Naive B cell (primary cell): Measurements from ENCODE around the gene JPH4. TPM values are rescaled to one million over a fixed set of nuclear protein-coding genes. Genes with fewer than 3 reads are reported as not detected.
"Not testable (repeated sequence)": the region's sequence is repeated elsewhere in the genome, so short reads cannot be mapped to it uniquely, and the experiment has no call there.

Experiments used
- ATAC-seq, 2 donors: fragments of 150-1000 bp; cut with Tn5 transposase; 2 replicates each; pipeline ENCODE4 v1.10.0; 2021; ENCODE audit warnings: low read depth in 2 of 2, mild to moderate bottlenecking in 2 of 2, moderate library complexity in 2 of 2
- DNase-seq: peaks from one replicate; pipeline ENCODE4 v3.0.0; 2022
- H3K27ac Mint-ChIP-seq, 6 donors: one replicate each; pipeline ENCODE4 v1.8.0; 2020 to 2022; ENCODE audit warnings: mild to moderate bottlenecking in 6 of 6, mixed read lengths in 6 of 6, moderate library complexity in 5 of 6, inconsistent platforms in 2 of 6
- H3K27me3 Mint-ChIP-seq, 3 donors: one replicate each; pipeline ENCODE4 v1.8.0; 2021 to 2022; ENCODE audit warnings: mixed read lengths in 3 of 3, mild to moderate bottlenecking in 1 of 3
- H3K36me3 Mint-ChIP-seq, 2 donors: one replicate each; pipeline ENCODE4 v1.8.0; 2020 to 2022; ENCODE audit warnings: mixed read lengths in 2 of 2, inconsistent platforms in 1 of 2, mild to moderate bottlenecking in 1 of 2
- H3K4me1 Mint-ChIP-seq, 3 donors: one replicate each; pipeline ENCODE4 v1.8.0; 2020 to 2022; ENCODE audit warnings: mixed read lengths in 3 of 3, inconsistent platforms in 1 of 3, mild to moderate bottlenecking in 1 of 3, moderate library complexity in 1 of 3
- H3K4me3 Mint-ChIP-seq, 8 donors: one replicate each; pipeline ENCODE4 v1.8.0; 2020 to 2022; ENCODE audit warnings: mild to moderate bottlenecking in 8 of 8, mixed read lengths in 8 of 8, moderate library complexity in 8 of 8, inconsistent platforms in 2 of 8
- H3K9me3 Mint-ChIP-seq, 7 donors: one replicate each; pipeline ENCODE4 v1.8.0; 2020 to 2022; ENCODE audit warnings: mixed read lengths in 7 of 7, mild to moderate bottlenecking in 5 of 7, inconsistent platforms in 2 of 7, moderate library complexity in 1 of 7
- polyA plus RNA-seq, 6 donors: library from polyadenylated mRNA; unstranded; fragments of 300-500 nt; fragmentation: Illumina TruSeq; gene quantifications; one replicate each; pipeline ENCODE4 v1.2.3, GENCODE V29; 2021; ENCODE audit warnings: low read depth in 6 of 6

Gene JPH4
- polyA plus RNA-seq, 6 donors from 2014 or later, result 0.09 to 1.3 (median 0.17) TPM; not detected in 3

- Mint-ChIP-seq H3K9me3 (no peaks in the 10 kb centered on the region), H3K27ac (peak overlapping the region in 1 of 6 donors; percentile 42)
- no peak for ATAC-seq
These were observed 38.5 kb downstream of the JPH4 start for GRCh38 chr14:23540141-23540469.

GRCh38 chr14:23539248-23540140, 39.1 kb downstream of the JPH4 start:
- Mint-ChIP-seq H3K9me3 (no peaks in the 10 kb centered on the region), H3K4me3 (no peak overlapping the region), H3K4me1 (peaks cover 0 to 5% (median 0%) of the 10 kb centered on the region in 3 donors), H3K27me3 (peaks cover 6 to 10% (median 10%) of the 10 kb centered on the region in 3 donors), H3K36me3 (no peaks in the 10 kb centered on the region), H3K27ac (no peak overlapping the region)
- DNase-seq (peak; percentile 20), ATAC-seq (peak; percentile 49 to 60)

More at GRCh38 chr14:23540141-23540469, 38.5 kb downstream of the JPH4 start:
- Mint-ChIP-seq H3K4me3 (no peak overlapping the region), H3K4me1 (peaks cover 0 to 5% (median 0%) of the 10 kb centered on the region in 3 donors), H3K27me3 (peaks cover 6 to 14% (median 10%) of the 10 kb centered on the region in 3 donors), H3K36me3 (peaks cover 0 to 3% of the 10 kb centered on the region in 2 donors)
- DNase-seq, result no peak

GRCh38 chr14:23538785-23539184, 39.8 kb downstream of the JPH4 start:
- DNase-seq (no peak), ATAC-seq (no peak)
- peaks cover 0 to 5% (median 0%) of the 10 kb centered on the region in 3 donors for H3K4me1 Mint-ChIP-seq
- H3K9me3 Mint-ChIP-seq, result no peaks in the 10 kb centered on the region
- H3K36me3 Mint-ChIP-seq, result no peaks in the 10 kb centered on the region
- H3K27ac Mint-ChIP-seq, result peak overlapping the region in 2 of 6 donors; percentile 26 to 80
- H3K27me3 Mint-ChIP-seq, result peaks cover 6 to 10% (median 10%) of the 10 kb centered on the region in 3 donors
- H3K4me3 Mint-ChIP-seq, result no peak overlapping the region

- peak overlapping the region in 1 of 8 donors; percentile 53 for H3K4me3 Mint-ChIP-seq
- H3K27ac Mint-ChIP-seq, result peak overlapping the region in 1 of 6 donors; percentile 80
- no peak for ATAC-seq
These were observed 40.4 kb downstream of the JPH4 start for GRCh38 chr14:23538050-23538718.

GRCh38 chr14:23537351-23538049, 41.1 kb downstream of the JPH4 start:
- no peak overlapping the region for H3K4me3 Mint-ChIP-seq
- no peaks in the 10 kb centered on the region for H3K36me3 Mint-ChIP-seq
- peaks cover 6 to 10% (median 10%) of the 10 kb centered on the region in 3 donors for H3K27me3 Mint-ChIP-seq
- H3K27ac Mint-ChIP-seq, result peak overlapping the region in 1 of 6 donors; percentile 47
- peaks cover 0 to 5% (median 0%) of the 10 kb centered on the region in 3 donors for H3K4me1 Mint-ChIP-seq
- no peaks in the 10 kb centered on the region for H3K9me3 Mint-ChIP-seq
- no peak for DNase-seq
- no peak for ATAC-seq

More at GRCh38 chr14:23538050-23538718, 40.4 kb downstream of the JPH4 start:
- H3K27me3 Mint-ChIP-seq, result peaks cover 6 to 10% (median 10%) of the 10 kb centered on the region in 3 donors
- H3K36me3 Mint-ChIP-seq, result no peaks in the 10 kb centered on the region
- peaks cover 0 to 5% (median 0%) of the 10 kb centered on the region in 3 donors for H3K4me1 Mint-ChIP-seq
- no peaks in the 10 kb centered on the region for H3K9me3 Mint-ChIP-seq
- DNase-seq, result no peak

GRCh38 chr14:23536906-23537305, 41.7 kb downstream of the JPH4 start:
- not testable (repeated sequence) for H3K27me3 Mint-ChIP-seq, H3K4me3 Mint-ChIP-seq

GRCh38 chr14:23536494-23536893, 42.1 kb downstream of the JPH4 start:
- no peak overlapping the region for H3K4me3 Mint-ChIP-seq
- ATAC-seq, result no peak
- H3K9me3 Mint-ChIP-seq, result no peaks in the 10 kb centered on the region
- H3K4me1 Mint-ChIP-seq, result peaks cover 0 to 5% (median 0%) of the 10 kb centered on the region in 3 donors
- H3K36me3 Mint-ChIP-seq, result no peaks in the 10 kb centered on the region
- peaks cover under 1 to 6% (median 4%) of the 10 kb centered on the region in 3 donors for H3K27me3 Mint-ChIP-seq
- no peak for DNase-seq
- H3K27ac Mint-ChIP-seq, result no peak overlapping the region

More at GRCh38 chr14:23536906-23537305, 41.7 kb downstream of the JPH4 start:
- H3K9me3 Mint-ChIP-seq, DNase-seq, H3K4me1 Mint-ChIP-seq, H3K36me3 Mint-ChIP-seq, ATAC-seq: not testable (repeated sequence)
- peak overlapping the region in 1 of 6 donors; percentile 47 for H3K27ac Mint-ChIP-seq

- no peaks in the 10 kb centered on the region for H3K9me3 Mint-ChIP-seq
- peaks cover 0 to 6% (median 4%) of the 10 kb centered on the region in 3 donors for H3K27me3 Mint-ChIP-seq
- H3K36me3 Mint-ChIP-seq, result no peaks in the 10 kb centered on the region
- H3K4me1 Mint-ChIP-seq, result peaks cover 0 to 5% (median 0%) of the 10 kb centered on the region in 3 donors
- H3K27ac Mint-ChIP-seq, result no peak overlapping the region
- H3K4me3 Mint-ChIP-seq, result no peak overlapping the region
- no peak for DNase-seq
- no peak for ATAC-seq
These were observed 42.6 kb downstream of the JPH4 start for GRCh38 chr14:23535943-23536342.

- Mint-ChIP-seq H3K9me3 (no peaks in the 10 kb centered on the region), H3K4me3 (no peak overlapping the region), H3K27me3 (no peaks in the 10 kb centered on the region), H3K36me3 (no peaks in the 10 kb centered on the region), H3K27ac (no peak overlapping the region), H3K4me1 (no peaks in the 10 kb centered on the region)
- ATAC-seq (no peak), DNase-seq (no peak)
These were observed 44.7 kb downstream of the JPH4 start for GRCh38 chr14:23533652-23534435.

- H3K27ac Mint-ChIP-seq, result peak overlapping the region in 1 of 6 donors; percentile 72
- no peaks in the 10 kb centered on the region for H3K4me1 Mint-ChIP-seq
- DNase-seq, result no peak
- H3K27me3 Mint-ChIP-seq, result no peaks in the 10 kb centered on the region
- no peaks in the 10 kb centered on the region for H3K9me3 Mint-ChIP-seq
- ATAC-seq, result no peak
- H3K4me3 Mint-ChIP-seq, result peak overlapping the region in 1 of 8 donors; percentile 75
- no peaks in the 10 kb centered on the region for H3K36me3 Mint-ChIP-seq
These were observed 45.9 kb downstream of the JPH4 start for GRCh38 chr14:23532658-23533057.

- Mint-ChIP-seq H3K4me3 (no peak overlapping the region), H3K4me1 (no peaks in the 10 kb centered on the region), H3K27me3 (no peaks in the 10 kb centered on the region), H3K9me3 (no peaks in the 10 kb centered on the region), H3K27ac (no peak overlapping the region), H3K36me3 (no peaks in the 10 kb centered on the region)
- ATAC-seq, result no peak
- no peak for DNase-seq
These were observed 47.2 kb downstream of the JPH4 start for GRCh38 chr14:23531391-23531790.

- H3K27ac Mint-ChIP-seq, result peak overlapping the region in 2 of 6 donors; percentile 41 to 71
- ATAC-seq (no peak), DNase-seq (no peak)
- H3K4me3 Mint-ChIP-seq, result no peak overlapping the region
- H3K4me1 Mint-ChIP-seq, result no peaks in the 10 kb centered on the region
- no peaks in the 10 kb centered on the region for H3K9me3 Mint-ChIP-seq
- H3K36me3 Mint-ChIP-seq, result no peaks in the 10 kb centered on the region
- no peaks in the 10 kb centered on the region for H3K27me3 Mint-ChIP-seq
These were observed 48.1 kb downstream of the JPH4 start for GRCh38 chr14:23530375-23531055.
